Measurements from ENCODE around the gene KLHL40.

Gene KLHL40, protein sequence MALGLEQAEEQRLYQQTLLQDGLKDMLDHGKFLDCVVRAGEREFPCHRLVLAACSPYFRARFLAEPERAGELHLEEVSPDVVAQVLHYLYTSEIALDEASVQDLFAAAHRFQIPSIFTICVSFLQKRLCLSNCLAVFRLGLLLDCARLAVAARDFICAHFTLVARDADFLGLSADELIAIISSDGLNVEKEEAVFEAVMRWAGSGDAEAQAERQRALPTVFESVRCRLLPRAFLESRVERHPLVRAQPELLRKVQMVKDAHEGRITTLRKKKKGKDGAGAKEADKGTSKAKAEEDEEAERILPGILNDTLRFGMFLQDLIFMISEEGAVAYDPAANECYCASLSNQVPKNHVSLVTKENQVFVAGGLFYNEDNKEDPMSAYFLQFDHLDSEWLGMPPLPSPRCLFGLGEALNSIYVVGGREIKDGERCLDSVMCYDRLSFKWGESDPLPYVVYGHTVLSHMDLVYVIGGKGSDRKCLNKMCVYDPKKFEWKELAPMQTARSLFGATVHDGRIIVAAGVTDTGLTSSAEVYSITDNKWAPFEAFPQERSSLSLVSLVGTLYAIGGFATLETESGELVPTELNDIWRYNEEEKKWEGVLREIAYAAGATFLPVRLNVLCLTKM

DNA sequence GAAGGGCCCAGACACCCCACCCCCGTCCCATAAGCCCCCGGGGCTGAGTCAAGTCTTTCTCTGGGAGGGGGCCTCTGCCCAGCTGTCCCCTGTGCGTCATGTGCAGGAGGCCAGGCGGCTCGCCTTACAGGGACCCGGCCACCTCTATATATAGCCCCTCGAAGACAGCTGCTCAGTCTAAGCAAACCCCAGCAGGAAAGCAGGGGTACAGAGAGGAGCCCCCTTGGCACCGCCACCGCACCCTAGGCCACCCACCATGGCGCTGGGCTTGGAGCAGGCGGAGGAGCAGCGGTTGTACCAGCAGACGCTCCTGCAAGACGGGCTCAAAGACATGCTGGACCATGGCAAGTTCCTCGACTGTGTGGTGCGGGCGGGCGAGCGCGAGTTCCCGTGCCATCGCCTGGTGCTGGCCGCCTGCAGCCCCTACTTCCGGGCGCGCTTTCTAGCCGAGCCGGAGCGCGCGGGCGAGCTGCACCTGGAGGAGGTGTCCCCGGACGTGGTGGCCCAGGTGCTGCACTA, at the start of gene KLHL40:
Gene KLHL40, plus strand, starts transcription at position 175 of the 519 bp plus-strand sequence. Its CDS starts 82 bp downstream, at position 257.
- no peak for DNase-seq

GRCh38 chr3:42637001-42637400, 48.3 kb upstream of the KLHL40 start:
- no peak for DNase-seq

GRCh38 chr3:42638339-42638842, 46.9 kb upstream of the KLHL40 start:
- DNase-seq, result no peak

GRCh38 chr3:42639192-42639591, 46.1 kb upstream of the KLHL40 start:
- no peak for DNase-seq

GRCh38 chr3:42640129-42640528, 45.2 kb upstream of the KLHL40 start:
- DNase-seq, result no peak

DNA sequence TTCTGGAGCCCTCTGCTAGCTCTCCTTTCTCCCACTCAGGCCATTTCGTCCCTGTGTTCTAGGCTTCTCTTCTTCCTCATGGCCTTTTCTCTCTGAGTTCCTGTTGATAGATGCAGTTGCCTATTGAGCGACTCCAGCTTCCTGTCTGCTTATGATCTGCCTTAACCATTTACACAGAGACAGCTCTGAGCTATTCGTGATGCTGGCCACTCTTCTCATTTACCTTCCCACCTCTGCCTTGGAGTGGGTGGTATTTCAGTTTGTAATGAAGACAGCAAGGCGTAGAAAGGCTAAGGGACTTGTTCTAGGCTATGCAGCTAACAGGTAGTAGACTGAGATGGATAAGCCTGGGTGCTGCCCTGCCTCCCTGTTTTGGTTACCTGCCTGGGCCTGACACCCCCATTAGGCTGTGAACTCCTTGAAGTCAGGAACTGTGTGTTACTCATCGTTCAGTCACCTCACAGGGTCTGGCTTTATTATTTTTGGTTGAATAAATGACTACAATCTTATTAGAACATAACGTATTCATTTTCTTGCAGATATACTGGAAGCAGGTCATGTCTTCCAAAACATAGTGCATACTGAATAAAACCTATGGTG, 44.5 kb upstream of the KLHL40 start:
- DNase-seq, result no peak

DNA sequence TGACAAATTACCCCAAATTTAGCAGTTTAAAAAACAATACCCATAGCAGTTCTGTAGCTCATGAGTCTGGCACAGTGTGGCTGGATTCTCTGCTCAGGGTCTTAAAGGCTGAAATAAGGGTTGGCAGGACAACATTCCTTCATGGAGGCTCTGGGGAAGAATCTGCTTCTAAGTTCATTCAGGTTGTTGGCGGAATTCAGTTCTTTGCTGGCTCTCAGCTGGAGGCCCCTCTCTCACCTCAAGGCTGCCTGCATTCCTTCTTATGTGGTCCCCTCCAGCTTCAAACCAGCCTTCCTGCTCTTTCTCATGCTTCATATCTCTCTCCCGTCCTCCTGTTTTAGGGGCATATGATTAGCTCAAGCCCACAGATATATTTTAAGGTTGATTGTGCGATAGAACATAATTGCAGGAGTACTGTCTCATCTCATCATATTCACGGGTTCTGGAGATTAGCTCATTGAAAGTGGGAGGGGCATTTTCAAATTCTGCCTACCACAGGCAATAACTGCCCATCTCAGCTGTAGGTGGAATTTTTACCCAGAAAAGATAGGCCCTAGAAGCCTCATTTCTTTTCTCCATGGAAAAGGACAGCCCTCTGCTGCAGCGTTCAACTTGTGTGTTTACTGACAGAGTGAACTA, 37.4 kb upstream of the KLHL40 start:
- DNase-seq, result no peak

DNA sequence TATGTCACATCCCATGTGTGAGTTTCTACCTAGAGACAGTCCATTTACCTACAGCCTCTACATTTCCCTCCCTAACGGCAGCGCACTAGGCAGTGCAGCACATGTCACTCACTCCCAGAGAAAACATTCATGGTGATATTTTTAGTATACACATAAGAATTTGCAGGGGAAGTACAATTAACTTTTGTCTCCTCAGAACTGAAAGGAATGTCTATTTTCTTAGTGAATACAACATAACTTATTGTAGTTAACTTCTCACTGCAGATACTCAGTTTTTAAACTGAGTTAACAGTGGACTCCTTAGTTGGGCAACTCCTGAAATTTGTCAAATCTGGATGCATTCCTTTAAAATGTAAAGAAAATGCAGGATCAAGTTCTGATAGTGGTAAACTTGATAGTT, 36.3 kb upstream of the KLHL40 start:
- DNase-seq, result no peak

DNA sequence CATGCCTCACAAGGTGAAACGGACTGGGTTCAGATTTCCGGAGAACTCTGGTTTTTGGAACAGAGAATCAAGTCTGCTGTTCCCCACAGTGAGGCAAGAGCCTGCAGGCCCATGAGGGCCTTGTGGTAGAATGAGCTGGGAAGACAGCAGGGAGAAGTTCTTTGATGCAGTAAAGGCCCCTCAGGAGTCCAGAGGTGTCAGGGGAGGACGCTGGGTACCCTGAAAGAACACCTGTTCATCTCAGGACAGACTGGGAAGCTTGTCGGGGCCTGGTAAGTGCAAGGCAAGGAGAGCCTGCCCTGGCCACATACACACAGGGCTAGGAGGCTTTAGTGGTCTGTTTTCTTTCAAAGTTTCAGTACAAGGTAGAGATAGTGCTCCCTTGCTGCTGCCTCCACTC, 35.6 kb upstream of the KLHL40 start:
- no peak for DNase-seq

DNA sequence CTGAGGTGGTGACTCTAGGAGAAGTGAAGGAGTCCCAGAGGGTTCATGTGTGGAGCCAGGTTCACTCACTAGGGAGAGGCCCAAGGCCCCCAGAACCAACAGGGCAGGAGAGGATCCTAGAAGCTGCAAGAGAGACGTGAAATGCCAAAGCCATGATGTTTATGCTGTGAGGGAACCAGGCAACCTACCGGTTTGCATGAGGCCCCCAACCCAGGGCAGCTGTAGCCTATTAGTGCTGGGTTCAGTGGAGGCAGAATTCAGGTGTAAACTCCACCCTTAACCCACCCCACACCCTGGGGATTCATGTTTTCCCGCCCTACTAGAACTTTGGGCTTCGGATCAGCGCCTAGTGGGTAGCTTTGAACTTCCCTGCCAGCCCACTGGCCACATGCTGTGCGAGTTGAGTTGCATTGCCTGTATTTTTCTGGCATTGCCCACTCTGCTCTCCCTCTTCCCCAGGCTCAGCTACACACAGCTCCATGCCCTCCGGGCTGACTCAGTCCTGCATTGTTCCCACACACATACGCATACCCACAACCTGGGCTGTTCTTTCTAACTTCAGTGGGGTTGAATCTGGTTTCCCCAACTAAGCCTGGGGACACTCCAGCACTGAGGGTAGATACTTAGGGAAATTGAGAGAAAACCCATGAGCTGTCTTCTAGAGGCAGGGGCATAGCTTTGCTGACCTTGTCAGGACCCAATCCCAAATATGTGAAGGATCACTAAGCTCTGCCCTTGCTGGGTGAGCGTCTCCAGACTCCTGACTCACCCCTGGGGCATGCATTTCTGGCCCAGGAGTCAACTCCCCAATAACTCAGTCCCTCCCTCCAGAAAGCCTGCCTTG, 33.9 kb upstream of the KLHL40 start:
- no peak for DNase-seq

DNA sequence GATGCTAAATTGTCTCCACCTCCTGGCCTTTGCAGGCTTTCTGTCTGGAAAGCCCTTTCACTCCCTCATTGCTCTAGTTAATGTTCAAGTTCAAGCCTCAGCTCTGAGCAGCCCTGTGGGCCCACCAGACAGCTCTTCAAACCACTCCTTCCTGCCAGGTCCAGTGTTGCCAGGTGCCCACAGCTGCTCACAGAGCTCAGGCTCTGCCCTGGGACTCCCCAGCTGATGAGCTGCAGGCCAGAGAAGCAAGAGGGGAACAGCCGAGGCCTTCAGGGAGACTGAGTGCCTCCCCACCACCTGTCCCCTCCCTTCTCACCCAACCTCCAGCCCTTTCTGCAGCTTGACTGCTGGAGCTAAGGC, 33.1 kb upstream of the KLHL40 start:
- DNase-seq, result no peak

- DNase-seq, result no peak
Observed at GRCh38 chr3:42652611-42653302, 32.6 kb upstream of the KLHL40 start.

DNA sequence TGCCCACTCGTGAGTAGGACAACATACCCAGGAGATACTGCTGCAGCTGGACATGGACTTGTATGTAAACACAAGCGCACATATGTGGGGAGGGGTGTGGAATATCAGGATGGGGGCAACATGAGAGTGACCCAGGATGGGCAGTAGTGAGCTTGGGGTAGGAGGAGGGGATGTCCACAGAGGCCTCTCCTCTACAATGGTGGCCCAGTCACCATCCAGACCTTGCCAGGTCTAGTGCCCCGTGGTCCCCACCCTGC, 32.1 kb upstream of the KLHL40 start:
- DNase-seq, result no peak

DNA sequence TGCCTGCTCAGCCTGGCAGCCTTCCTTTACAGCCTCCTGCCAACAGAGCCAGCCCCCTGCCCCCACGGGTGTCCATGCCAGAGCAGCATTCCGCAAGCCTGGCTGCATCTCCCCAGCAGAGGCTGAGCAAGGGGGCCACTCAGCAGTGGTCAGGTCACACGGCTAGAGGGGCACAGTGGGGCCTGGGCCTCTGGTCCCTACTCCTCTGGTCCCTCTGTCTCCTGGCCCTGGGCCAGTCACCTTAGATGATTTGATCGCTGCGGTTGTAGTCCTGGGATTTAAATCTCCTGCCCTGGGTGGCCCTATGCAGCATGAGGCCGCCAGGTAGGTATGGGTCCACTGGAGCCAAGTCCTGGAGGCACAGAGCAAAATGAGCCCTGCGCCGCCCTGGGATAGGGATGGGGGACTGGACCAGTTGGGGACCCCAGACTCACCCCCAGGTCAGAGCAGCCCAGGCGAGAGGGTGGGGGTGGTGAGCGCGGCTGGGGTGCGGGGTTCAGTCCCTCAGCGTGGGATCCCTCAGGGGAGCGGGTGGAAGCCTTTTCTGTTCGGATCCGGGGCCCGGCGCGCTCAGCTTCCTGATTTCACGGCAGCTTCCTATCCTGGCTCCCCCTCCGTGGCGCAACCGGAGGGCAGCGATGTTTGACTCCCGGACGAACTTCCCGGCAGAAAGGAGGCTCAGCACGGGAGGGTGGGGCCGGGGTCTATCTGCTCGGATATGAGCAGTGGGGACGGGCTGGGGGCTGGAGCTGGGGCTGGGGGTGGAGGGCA, 31.6 kb upstream of the KLHL40 start, which contains the start of gene ZBTB47:
Gene ZBTB47, plus strand, starts transcription at position 138 of the 771 bp plus-strand sequence. CDS start 4,659 bp downstream, outside the sequence.
- DNase-seq, result no peak

DNA sequence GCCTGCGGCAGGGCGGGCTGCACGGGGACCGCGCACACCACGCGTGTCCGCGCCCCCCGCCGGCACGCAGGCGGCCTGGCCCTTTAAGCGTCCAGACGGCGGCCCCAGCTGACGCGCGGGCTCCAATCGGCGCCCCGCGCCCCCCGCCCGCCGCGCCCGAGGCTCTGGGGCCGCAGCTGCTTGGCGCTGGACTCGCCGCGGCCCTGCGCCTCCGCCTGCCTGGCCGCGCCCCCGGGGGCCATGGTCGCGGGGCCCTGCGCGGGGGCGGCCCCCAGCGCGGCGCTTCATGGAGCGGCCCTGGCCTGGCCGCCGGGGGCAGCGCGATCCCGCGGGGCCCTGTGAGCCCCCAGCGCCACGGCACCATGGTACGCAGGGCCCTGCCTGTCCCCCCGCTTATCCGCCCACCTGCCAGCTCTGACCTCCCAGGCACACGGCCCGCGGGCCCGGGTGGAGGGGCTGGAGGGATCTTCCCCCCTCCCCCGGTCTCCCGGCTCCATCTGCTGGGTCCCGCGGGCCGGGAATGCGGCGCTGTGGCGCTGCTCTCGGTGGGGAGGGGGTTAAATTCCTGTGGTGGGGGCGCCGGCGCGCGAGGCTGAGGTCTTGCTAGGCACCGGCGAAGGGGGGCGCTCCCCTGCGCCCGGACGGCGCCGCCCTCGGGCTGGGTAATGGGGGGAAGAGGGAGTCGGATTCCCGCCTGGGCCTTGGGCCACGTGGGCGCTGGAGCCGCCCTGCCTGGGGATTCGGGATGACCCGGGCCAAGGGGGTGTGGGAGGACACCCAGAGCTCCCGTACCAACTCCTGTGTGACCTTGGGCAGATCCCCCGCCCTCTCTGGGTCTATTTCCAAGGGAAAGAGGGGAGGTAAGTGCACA, 30.8 kb upstream of the KLHL40 start:
- DNase-seq, result no peak

DNA sequence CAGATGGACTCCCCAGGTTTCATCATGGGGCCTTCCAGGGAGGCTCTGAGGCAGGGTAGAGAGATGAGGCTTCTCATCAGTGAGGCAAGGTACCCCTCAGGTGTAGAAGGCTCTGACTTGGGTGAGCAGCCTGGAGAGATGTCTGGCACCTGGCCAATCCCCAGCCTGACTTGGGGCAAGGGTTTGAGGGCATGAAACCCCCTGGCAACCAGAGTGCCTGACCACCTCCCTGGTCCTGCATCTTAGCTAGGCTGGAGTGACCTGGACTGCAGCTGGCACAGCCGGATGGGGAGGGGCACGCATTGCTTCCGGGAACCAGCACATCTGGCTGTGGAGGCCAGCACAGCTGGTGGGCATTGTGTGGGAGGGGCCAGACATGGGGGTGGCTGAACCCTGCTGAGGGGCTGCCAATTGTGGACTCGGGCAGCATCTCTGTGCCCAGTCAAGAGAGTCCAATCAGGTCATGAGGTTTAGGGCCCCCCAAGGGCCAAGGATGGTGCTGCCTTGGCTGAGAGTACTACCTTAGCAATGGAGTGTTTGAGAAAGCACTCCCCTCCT, 29.9 kb upstream of the KLHL40 start:
- DNase-seq, result no peak

DNA sequence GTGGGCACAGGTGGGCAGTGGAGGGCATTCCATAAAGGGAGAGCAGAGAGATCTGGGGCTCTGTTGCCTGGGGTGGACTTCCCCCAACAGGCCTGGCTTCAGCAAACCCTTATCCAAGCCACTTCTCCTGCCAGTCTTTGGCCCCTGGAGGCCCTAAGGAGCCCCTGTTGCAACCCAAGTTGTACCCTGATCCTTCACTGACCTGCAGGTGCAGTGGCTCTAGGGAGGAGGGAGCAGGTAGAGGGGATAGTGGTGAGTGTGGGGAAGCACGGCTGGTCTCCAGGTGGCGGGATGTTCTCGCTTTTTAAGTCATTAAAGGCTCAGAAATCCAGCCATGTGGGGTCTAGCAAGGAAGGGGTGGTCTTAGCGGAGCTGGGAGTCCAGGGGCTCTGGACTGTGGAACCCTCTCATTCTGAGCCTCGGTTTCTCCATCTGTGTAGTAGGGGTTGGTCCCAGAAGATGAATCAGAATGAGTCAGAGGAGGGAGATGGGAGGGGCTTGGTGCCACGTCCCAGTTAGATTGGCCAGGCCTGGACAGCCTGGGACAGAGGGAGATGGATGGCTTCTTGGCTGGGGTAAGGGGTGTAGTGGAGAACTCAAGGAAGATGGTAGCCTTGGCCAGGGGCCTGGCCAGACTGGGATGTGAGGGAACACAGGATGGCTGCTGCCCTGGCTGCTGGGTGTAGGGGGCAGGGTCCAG, 29.2 kb upstream of the KLHL40 start:
- no peak for DNase-seq

- DNase-seq, result no peak
Observed at GRCh38 chr3:42656680-42657610, 28.4 kb upstream of the KLHL40 start.

Data from activated CD8-positive, alpha-beta memory T cell treated with anti-CD3 and anti-CD28 coated beads, Interleukin-2, amount 50 U/mL, for 4 hours (primary cell).